ENCODE data around the gene MANF.
"Not testable (repeated sequence)": the region's sequence is repeated elsewhere in the genome, so short reads cannot be mapped to it uniquely, and the experiment has no call there.

The MANF gene

GRCh38 chr3:51355891-51356578, 29.1 kb upstream of the MANF start:
- no peak for DNase-seq
- TF ChIP-seq POLR2A (IDR thresholded peaks at IDR 0.05; ENCODE audit: low read length) = no peak

DNA sequence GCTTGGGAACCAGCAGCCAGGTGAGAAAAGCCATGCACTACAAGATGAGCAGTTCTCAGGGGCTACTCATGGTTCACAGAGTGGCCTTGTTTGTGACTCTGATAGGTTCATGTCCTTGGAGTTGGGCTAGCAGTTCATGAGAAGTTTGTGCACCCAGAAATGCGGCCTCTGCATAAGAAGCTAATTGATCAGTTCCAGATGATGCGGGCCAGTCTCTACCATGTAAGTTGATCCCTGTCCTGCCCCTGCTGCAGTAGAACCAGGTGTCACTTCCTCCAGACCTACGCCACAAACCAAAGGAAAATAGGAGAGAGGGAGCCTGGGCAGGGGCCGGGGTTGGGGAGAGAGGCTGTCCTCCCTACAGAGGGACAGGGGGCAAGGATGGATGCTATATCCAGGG, 27.2 kb upstream of the MANF start:
- no peak for DNase-seq
- TF ChIP-seq POLR2A (IDR thresholded peaks at IDR 0.05; ENCODE audit: low read length) (no peak), GATA1 (IDR thresholded peaks at IDR 0.05; ENCODE audit: low read depth, low read length) (no peak)

- TF ChIP-seq GATA1 (IDR thresholded peaks at IDR 0.05; ENCODE audit: low read depth, low read length) (no peak), POLR2A (IDR thresholded peaks at IDR 0.05; ENCODE audit: low read length) (no peak)
- DNase-seq = no peak
Measured at GRCh38 chr3:51358981-51359380, 26.1 kb upstream of the MANF start.

DNA sequence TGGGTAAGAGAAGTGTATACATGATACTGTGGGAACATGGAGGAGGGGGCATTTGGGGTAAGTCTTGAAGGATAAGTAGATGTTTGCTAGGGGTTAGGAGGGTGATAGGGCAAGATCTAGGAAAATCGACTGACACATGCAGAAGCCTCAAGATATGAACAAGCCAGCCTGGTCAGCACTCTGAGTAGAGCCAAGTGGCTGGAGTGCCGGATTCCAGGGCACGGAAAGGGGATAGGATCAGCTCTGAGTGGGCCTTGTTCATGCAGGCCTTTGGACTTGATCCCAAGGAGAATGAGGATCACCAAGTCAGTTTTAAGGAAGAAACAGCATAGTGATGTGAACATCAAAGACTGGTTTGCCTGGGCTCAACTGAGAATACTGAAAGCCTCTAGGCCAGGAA, 24.3 kb upstream of the MANF start:
- DNase-seq = no peak
- TF ChIP-seq GATA1 (IDR thresholded peaks at IDR 0.05; ENCODE audit: low read depth, low read length) (no peak), POLR2A (IDR thresholded peaks at IDR 0.05; ENCODE audit: low read length) (no peak)

DNA sequence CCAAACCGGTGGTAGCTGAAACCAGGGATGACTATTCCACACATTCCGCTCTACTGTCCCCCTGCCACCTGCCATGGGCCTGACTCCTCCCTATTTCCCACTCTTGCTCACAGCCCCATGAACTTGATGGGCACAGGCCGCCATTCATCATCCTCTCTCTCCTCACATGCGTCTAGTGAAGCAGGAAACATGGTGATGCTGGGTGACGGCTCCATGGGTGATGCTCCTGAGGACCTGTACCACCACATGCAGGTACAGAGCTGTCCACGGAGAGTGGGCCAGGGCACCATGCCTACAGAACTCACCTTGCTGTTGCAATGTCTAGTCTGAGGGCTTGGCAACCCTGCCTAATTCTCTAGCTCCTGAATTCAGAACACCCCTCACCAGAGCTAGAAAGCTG, 23.3 kb upstream of the MANF start:
- TF ChIP-seq POLR2A (IDR thresholded peaks at IDR 0.05; ENCODE audit: low read length) (no peak), GATA1 (IDR thresholded peaks at IDR 0.05; ENCODE audit: low read depth, low read length) (no peak)
- no peak for DNase-seq

DNA sequence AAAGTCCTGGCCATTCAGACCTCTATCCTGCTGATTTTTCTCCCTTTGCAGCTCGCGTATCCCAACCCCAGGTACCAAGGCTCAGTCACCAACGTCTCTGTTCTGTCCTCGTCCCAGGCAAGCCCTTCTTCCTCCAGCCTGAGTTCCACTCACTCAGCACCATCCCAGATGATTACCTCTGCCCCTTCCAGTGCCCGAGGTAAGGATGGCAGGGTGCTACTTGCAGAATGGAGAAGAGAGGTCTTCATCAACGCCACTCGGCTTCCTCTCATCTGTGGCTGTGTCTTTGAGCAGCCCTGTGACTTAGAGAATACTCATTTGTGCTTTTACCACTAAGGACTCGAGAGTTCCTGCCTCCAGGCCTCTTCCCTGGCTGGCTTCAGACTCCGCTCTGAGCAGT, 22.6 kb upstream of the MANF start:
- TF ChIP-seq POLR2A (IDR thresholded peaks at IDR 0.05; ENCODE audit: low read length) (no peak), GATA1 (IDR thresholded peaks at IDR 0.05; ENCODE audit: low read depth, low read length) (no peak)
- no peak for DNase-seq

- not testable (repeated sequence) for DNase-seq
Measured at GRCh38 chr3:51368276-51368675, 16.8 kb upstream of the MANF start.

GRCh38 chr3:51371943-51372557, 13.0 kb upstream of the MANF start:
- TF ChIP-seq GATA1 (IDR thresholded peaks at IDR 0.05; ENCODE audit: low read depth, low read length) (no peak), POLR2A (IDR thresholded peaks at IDR 0.05; ENCODE audit: low read length) (no peak)
- DNase-seq = peak; percentile 49 to 65

- DNase-seq = no peak
- TF ChIP-seq POLR2A (IDR thresholded peaks at IDR 0.05; ENCODE audit: low read length) (no peak), GATA1 (IDR thresholded peaks at IDR 0.05; ENCODE audit: low read depth, low read length) (no peak)
Measured at GRCh38 chr3:51373658-51374421, 11.3 kb upstream of the MANF start.

DNA sequence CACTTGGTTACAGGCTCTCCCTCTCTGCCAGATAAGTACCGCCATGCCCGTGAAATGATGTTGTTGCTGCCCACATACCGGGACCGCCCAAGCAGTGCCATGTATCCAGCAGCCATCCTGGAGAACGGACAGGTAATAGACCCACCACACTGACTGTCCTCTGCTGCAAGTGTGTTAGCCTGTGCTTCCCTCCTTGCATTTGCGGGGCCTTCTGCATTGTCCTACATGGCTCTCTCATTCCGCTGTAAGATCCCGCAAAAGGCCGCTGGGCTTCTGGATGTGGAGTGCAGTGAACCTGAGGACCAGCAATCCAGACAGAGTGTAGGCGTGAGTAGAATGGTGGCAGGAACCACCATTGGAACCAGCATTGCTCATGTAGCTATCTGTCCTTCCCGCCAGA, 10.6 kb upstream of the MANF start:
- no peak for DNase-seq
- no peak for TF ChIP-seq GATA1 (IDR thresholded peaks at IDR 0.05; ENCODE audit: low read depth, low read length)
- no peak for TF ChIP-seq POLR2A (IDR thresholded peaks at IDR 0.05; ENCODE audit: low read length)

DNA sequence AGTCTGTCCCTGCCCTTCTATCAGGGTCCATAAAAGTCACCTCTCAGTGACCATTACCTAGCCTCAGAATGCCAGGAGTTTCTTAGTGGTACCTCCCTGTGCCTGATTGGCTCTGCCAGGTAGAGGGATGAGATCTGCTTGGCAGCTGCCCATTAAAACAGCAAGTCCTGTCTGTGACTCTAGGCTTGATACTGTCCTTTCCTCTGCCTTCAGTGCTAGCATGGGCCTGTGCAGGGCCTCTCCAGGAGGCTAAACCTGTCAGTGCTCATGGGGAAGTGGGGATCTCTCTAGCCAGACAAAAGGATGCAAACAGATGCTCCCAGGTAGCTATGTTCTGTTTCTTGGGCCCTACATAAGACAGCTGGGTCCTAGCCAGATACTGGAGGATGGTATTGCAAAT, 10.0 kb upstream of the MANF start:
- TF ChIP-seq GATA1 (IDR thresholded peaks at IDR 0.05; ENCODE audit: low read depth, low read length) (no peak), POLR2A (IDR thresholded peaks at IDR 0.05; ENCODE audit: low read length) (no peak)
- no peak for DNase-seq

DNA sequence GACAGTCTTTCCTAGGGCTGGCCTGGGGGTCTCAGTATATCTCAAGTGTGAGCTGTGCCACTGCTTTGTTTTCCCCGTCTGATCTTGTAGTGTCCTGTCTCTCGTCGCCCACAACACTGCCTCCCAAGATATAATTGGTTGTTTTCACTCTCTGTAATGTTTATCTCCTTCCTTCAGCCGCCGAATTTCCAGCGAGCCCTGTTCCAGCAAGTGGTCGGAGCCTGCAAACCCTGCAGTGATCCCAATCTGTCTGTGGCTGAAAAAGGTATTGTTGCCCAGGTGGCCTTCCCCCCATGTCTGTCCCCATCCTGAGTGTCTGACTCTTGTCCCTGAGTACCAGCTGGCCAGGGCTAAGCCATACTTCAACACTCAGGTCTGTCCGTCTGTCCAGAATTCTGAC, 9.5 kb upstream of the MANF start:
- no peak for DNase-seq
- TF ChIP-seq POLR2A (IDR thresholded peaks at IDR 0.05; ENCODE audit: low read length) (no peak), GATA1 (IDR thresholded peaks at IDR 0.05; ENCODE audit: low read depth, low read length) (no peak)

GRCh38 chr3:51378065-51378464, 7.0 kb upstream of the MANF start:
- no peak for DNase-seq
- TF ChIP-seq POLR2A (IDR thresholded peaks at IDR 0.05; ENCODE audit: low read length) (no peak), GATA1 (IDR thresholded peaks at IDR 0.05; ENCODE audit: low read depth, low read length) (no peak)

DNA sequence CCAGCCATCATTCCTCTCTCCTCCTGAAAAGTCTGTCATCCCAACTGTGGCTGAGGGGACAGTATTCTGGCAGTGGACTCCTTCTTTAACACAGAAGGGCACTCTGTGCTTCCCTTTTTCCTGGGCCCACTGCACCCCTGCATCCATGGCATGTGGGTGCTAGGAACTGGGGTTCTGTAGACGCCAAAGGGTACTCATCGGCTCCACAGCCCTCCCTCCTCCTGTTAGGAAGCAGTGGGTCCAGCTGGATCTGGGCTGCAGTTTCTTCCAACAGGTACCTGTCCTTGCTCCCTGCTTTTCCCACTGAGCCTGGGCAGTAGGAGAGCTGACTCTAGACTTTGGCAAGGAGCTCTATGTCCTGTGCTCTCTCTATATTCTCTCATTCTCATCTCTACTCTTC, 6.4 kb upstream of the MANF start:
- TF ChIP-seq POLR2A (IDR thresholded peaks at IDR 0.05; ENCODE audit: low read length) = no peak
- no peak for TF ChIP-seq GATA1 (IDR thresholded peaks at IDR 0.05; ENCODE audit: low read depth, low read length)
- no peak for DNase-seq

GRCh38 chr3:51379301-51379700, 5.8 kb upstream of the MANF start:
- no peak for TF ChIP-seq GATA1 (IDR thresholded peaks at IDR 0.05; ENCODE audit: low read depth, low read length)
- no peak for TF ChIP-seq POLR2A (IDR thresholded peaks at IDR 0.05; ENCODE audit: low read length)
- no peak for DNase-seq
